ENCODE data around the gene AVPR1B. TPM values are rescaled to one million over a fixed set of nuclear protein-coding genes. Genes with fewer than 3 reads are reported as not detected.
"Not testable (repeated sequence)": the region's sequence is repeated elsewhere in the genome, so short reads cannot be mapped to it uniquely, and the experiment has no call there.

AVPR1B gene
- polyA plus RNA-seq, 1 experiment: not detected

GRCh38 chr1:206065547-206066145, 51.5 kb downstream of the AVPR1B start:
- no peak for DNase-seq (ENCODE audit: low read depth, low spot score)

GRCh38 chr1:206064501-206064900, 52.7 kb downstream of the AVPR1B start:
- POLR2A ChIA-PET; H3K4me3 ChIP-seq (ENCODE audit: low read depth, low read length); H3K9me3 ChIP-seq (ENCODE audit: control insufficient read depth, insufficient read depth, low read length); DNase-seq (ENCODE audit: low read depth, low spot score); CTCF ChIA-PET; H3K27ac ChIP-seq (ENCODE audit: low read depth, low read length): not testable (repeated sequence)
- H3K27me3 ChIP-seq (ENCODE audit: control insufficient read depth, insufficient read depth, low read length): peaks cover 33% of the 10 kb centered on the region

More at GRCh38 chr1:206065547-206066145, 51.5 kb downstream of the AVPR1B start:
- ChIA-PET POLR2A (no interaction called here), CTCF (no interaction called here)
- Histone ChIP-seq H3K9me3 (ENCODE audit: control insufficient read depth, insufficient read depth, low read length) (peaks cover 3% of the 10 kb centered on the region; the same call in 1 of the 2 replicates), H3K4me3 (ENCODE audit: low read depth, low read length) (no peak overlapping the region), H3K27ac (ENCODE audit: low read depth, low read length) (no peak overlapping the region), H3K27me3 (ENCODE audit: control insufficient read depth, insufficient read depth, low read length) (peaks cover 31% of the 10 kb centered on the region)
- no peak for TF ChIP-seq CTCF (IDR thresholded peaks at IDR 0.05; ENCODE audit: low read depth, low read length)

- POLR2A ChIA-PET; H3K4me3 ChIP-seq (ENCODE audit: low read depth, low read length); H3K27ac ChIP-seq (ENCODE audit: low read depth, low read length); DNase-seq (ENCODE audit: low read depth, low spot score); CTCF ChIA-PET; H3K9me3 ChIP-seq (ENCODE audit: control insufficient read depth, insufficient read depth, low read length): not testable (repeated sequence)
- peaks cover 34% of the 10 kb centered on the region for H3K27me3 ChIP-seq (ENCODE audit: control insufficient read depth, insufficient read depth, low read length)
Measured at GRCh38 chr1:206064001-206064400, 53.2 kb downstream of the AVPR1B start.

- H3K9me3 ChIP-seq (ENCODE audit: control insufficient read depth, insufficient read depth, low read length): peaks cover 3% of the 10 kb centered on the region; the same call in 1 of the 2 replicates
- TF ChIP-seq CTCF (IDR thresholded peaks at IDR 0.05; ENCODE audit: low read depth, low read length): no peak
- no peak overlapping the region for H3K27ac ChIP-seq (ENCODE audit: low read depth, low read length)
- H3K4me3 ChIP-seq (ENCODE audit: low read depth, low read length): no peak overlapping the region
- ChIA-PET POLR2A (no interaction called here), CTCF (no interaction called here)
- no peak for DNase-seq (ENCODE audit: low read depth, low spot score)
- H3K27me3 ChIP-seq (ENCODE audit: control insufficient read depth, insufficient read depth, low read length): peaks cover 25% of the 10 kb centered on the region
Measured at GRCh38 chr1:206062464-206062863, 54.7 kb downstream of the AVPR1B start.

GRCh38 chr1:206060844-206061243, 56.3 kb downstream of the AVPR1B start:
- Histone ChIP-seq H3K4me3 (ENCODE audit: low read depth, low read length) (no peak overlapping the region), H3K27me3 (ENCODE audit: control insufficient read depth, insufficient read depth, low read length) (peaks cover 21% of the 10 kb centered on the region), H3K27ac (ENCODE audit: low read depth, low read length) (no peak overlapping the region), H3K9me3 (ENCODE audit: control insufficient read depth, insufficient read depth, low read length) (peaks cover 3% of the 10 kb centered on the region; the same call in 1 of the 2 replicates)
- POLR2A ChIA-PET: no interaction called here
- DNase-seq (ENCODE audit: low read depth, low spot score): no peak
- no peak for TF ChIP-seq CTCF (IDR thresholded peaks at IDR 0.05; ENCODE audit: low read depth, low read length)
- CTCF ChIA-PET: interaction anchor here (1.5 kb wide), 1 partner anchor 31 kb away, joined by 5 read pairs; no protein-coding TSS in a partner anchor

Small RNA genes lying within 50 kb of the gene (small RNA-seq; reads per million reads assigned to genes)
- gene RF00271 (ENCODE audit: insufficient read length, low read depth): not detected

Other genes with a start within 250 kb of the AVPR1B start
- not detected in 2 replicates for gene SLC26A9, start 173.9 kb downstream of the AVPR1B start, polyA plus RNA-seq (2011; rRNA removed)
- 16.5 and 17.5 TPM in 2 replicates for gene RAB7B, start 114.0 kb downstream of the AVPR1B start, polyA plus RNA-seq (2011; rRNA removed)
- gene CTSE, start 93.5 kb downstream of the AVPR1B start, polyA plus RNA-seq (2011; rRNA removed): not detected in 2 replicates
- not detected in 2 replicates for gene RHEX, start 64.2 kb downstream of the AVPR1B start, polyA plus RNA-seq (2011; rRNA removed)
- 2.8 and 3.5 TPM in 2 replicates for gene FAM72A, start 85.5 kb upstream of the AVPR1B start, polyA plus RNA-seq (2011; rRNA removed)
- gene SRGAP2, start 86.2 kb upstream of the AVPR1B start, polyA plus RNA-seq (2011; rRNA removed): 12.4 and 20.3 TPM in 2 replicates